Stimulated activated CD4-positive, alpha-beta T cell treated with anti-CD3 and anti-CD28 coated beads, Interleukin-4, amount 100 ng/mL, for 1 hour (primary cell): ENCODE results near the gene ACBD5.
"Not testable (repeated sequence)": the region's sequence is repeated elsewhere in the genome, so short reads cannot be mapped to it uniquely, and the experiment has no call there.

Experiments used
- DNase-seq: peaks from one replicate; pipeline ENCODE4 v3.0.0-alpha.2; 2020

ACBD5 gene

GRCh38 chr10:27237531-27237930 is 3.1 kb downstream of the ACBD5 start:
- not testable (repeated sequence) for DNase-seq

- not testable (repeated sequence) for DNase-seq
Observed at GRCh38 chr10:27236589-27237128, 3.9 kb downstream of the ACBD5 start.

GRCh38 chr10:27235706-27236105 is 4.9 kb downstream of the ACBD5 start:
- no peak for DNase-seq

- DNase-seq: no peak
Observed at GRCh38 chr10:27230022-27230421, 10.6 kb downstream of the ACBD5 start.

GRCh38 chr10:27225642-27226257 is 14.8 kb downstream of the ACBD5 start:
- DNase-seq: no peak

GRCh38 chr10:27225011-27225590 is 15.5 kb downstream of the ACBD5 start:
- DNase-seq: no peak

GRCh38 chr10:27223964-27224363 is 16.6 kb downstream of the ACBD5 start:
- peak; percentile 25 for DNase-seq

- no peak for DNase-seq
Observed at GRCh38 chr10:27207350-27207749, 33.2 kb downstream of the ACBD5 start.

- DNase-seq: no peak
Observed at GRCh38 chr10:27203806-27204205, 36.8 kb downstream of the ACBD5 start.

GRCh38 chr10:27197980-27198620 is 42.5 kb downstream of the ACBD5 start:
- no peak for DNase-seq

GRCh38 chr10:27192284-27192683 is 48.3 kb downstream of the ACBD5 start:
- DNase-seq: no peak

- no peak for DNase-seq
Observed at GRCh38 chr10:27190508-27190907, 50.1 kb downstream of the ACBD5 start.

GRCh38 chr10:27188897-27189296 is 51.7 kb downstream of the ACBD5 start:
- DNase-seq: no peak

GRCh38 chr10:27188259-27188658 is 52.3 kb downstream of the ACBD5 start:
- DNase-seq: no peak

GRCh38 chr10:27169849-27170248 is 70.7 kb downstream of the ACBD5 start:
- no peak for DNase-seq

- no peak for DNase-seq
Observed at GRCh38 chr10:27158421-27158820, 82.2 kb downstream of the ACBD5 start.

- DNase-seq: no peak
Observed at GRCh38 chr10:27157150-27157549, 83.4 kb downstream of the ACBD5 start.

- not testable (repeated sequence) for DNase-seq
Observed at GRCh38 chr10:27156566-27156965, 84.0 kb downstream of the ACBD5 start.

GRCh38 chr10:27155066-27155754 is 85.4 kb downstream of the ACBD5 start, which contains the start of gene MASTL:
Gene MASTL (plus strand): TSS chr10:27155352. CDS start chr10:27155427, 75 bp downstream.
- DNase-seq: peak; percentile 92

- DNase-seq: no peak
Observed at GRCh38 chr10:27153845-27154193, 86.8 kb downstream of the ACBD5 start.

- DNase-seq: no peak
Observed at GRCh38 chr10:27153329-27153728, 87.3 kb downstream of the ACBD5 start.

GRCh38 chr10:27152687-27153086 is 87.9 kb downstream of the ACBD5 start:
- no peak for DNase-seq

- no peak for DNase-seq
Observed at GRCh38 chr10:27150261-27150660, 90.3 kb downstream of the ACBD5 start.

- DNase-seq: no peak
Observed at GRCh38 chr10:27147701-27148100, 92.9 kb downstream of the ACBD5 start.
